Coronary artery (tissue), 2 donors: ENCODE measurements around the gene LTBP1.

Experiments
- DNase-seq: peaks from one replicate; pipeline ENCODE4 v3.0.0-alpha.2; 2017; ENCODE audit warnings: low spot score
- H3K27ac ChIP-seq, 2 donors: fragments of 200-600 bp; sonication (generic); one replicate each; pipeline ENCODE4 v1.5.1; 2016 to 2019
- H3K4me3 ChIP-seq: fragments of 200-600 bp; sonication (generic); 2 replicates; pipeline ENCODE4 v1.5.1; 2016; ENCODE audit warnings: mild to moderate bottlenecking, moderate library complexity
- CTCF ChIP-seq: fragments of 200-600 bp; sonication (generic); IDR thresholded peaks from one replicate; pipeline ENCODE4 v1.5.1; 2019; ENCODE audit warnings: antibody characterized with exemption

Gene LTBP1

GRCh38 chr2:33236482-33237385 lies 290.0 kb downstream of the LTBP1 start:
- TF ChIP-seq CTCF = no peak
- DNase-seq = no peak
- Histone ChIP-seq H3K4me3 (no peak overlapping the region), H3K27ac (peak overlapping the region in 1 of 2 donors; percentile 6)

- no peak for DNase-seq
- Histone ChIP-seq H3K4me3 (no peak overlapping the region), H3K27ac (peak overlapping the region in 1 of 2 donors; percentile 42)
- no peak for TF ChIP-seq CTCF
Measured at GRCh38 chr2:33238111-33238510, 291.4 kb downstream of the LTBP1 start.

- TF ChIP-seq CTCF = no peak
- H3K4me3 ChIP-seq = no peak overlapping the region
- DNase-seq = no peak
- H3K27ac ChIP-seq = peak overlapping the region in 1 of 2 donors; percentile 19
Measured at GRCh38 chr2:33240178-33240577, 293.4 kb downstream of the LTBP1 start.

- TF ChIP-seq CTCF = no peak
- H3K4me3 ChIP-seq = no peak overlapping the region
- peak overlapping the region in 1 of 2 donors; percentile 31 for H3K27ac ChIP-seq
- DNase-seq = no peak
Measured at GRCh38 chr2:33241072-33241471, 294.3 kb downstream of the LTBP1 start.

- no peak overlapping the region for H3K4me3 ChIP-seq
- peak overlapping the region in 1 of 2 donors; percentile 31 for H3K27ac ChIP-seq
- no peak for TF ChIP-seq CTCF
- DNase-seq = no peak
Measured at GRCh38 chr2:33241581-33241980, 294.8 kb downstream of the LTBP1 start.

GRCh38 chr2:33242845-33243244 lies 296.1 kb downstream of the LTBP1 start:
- no peak for TF ChIP-seq CTCF

GRCh38 chr2:33246432-33246831 lies 299.7 kb downstream of the LTBP1 start:
- DNase-seq = no peak
- no peak overlapping the region for H3K4me3 ChIP-seq
- peak overlapping the region in 1 of 2 donors; percentile 55 for H3K27ac ChIP-seq
- TF ChIP-seq CTCF = no peak

More at GRCh38 chr2:33242845-33243244, 296.1 kb downstream of the LTBP1 start:
- H3K27ac ChIP-seq = peak overlapping the region in 1 of 2 donors; percentile 45
- H3K4me3 ChIP-seq = no peak overlapping the region
- no peak for DNase-seq
